Effector CD8-positive, alpha-beta T cell (primary cell): Measurements from ENCODE around the gene CUEDC1.
"Not testable (repeated sequence)": the region's sequence is repeated elsewhere in the genome, so short reads cannot be mapped to it uniquely, and the experiment has no call there.

ENCODE experiments used
- DNase-seq: peaks from one replicate; lab custom pipeline; 2025; lab: John Stamatoyannopoulos, UW

Gene CUEDC1

GRCh38 chr17:57984936-57985674 is 29.9 kb upstream of the CUEDC1 start:
- no peak for DNase-seq

GRCh38 chr17:57984261-57984890 is 29.2 kb upstream of the CUEDC1 start:
- no peak for DNase-seq

GRCh38 chr17:57983446-57983845 is 28.2 kb upstream of the CUEDC1 start:
- no peak for DNase-seq

- DNase-seq: no peak
Observed at GRCh38 chr17:57982452-57983170, 27.4 kb upstream of the CUEDC1 start.

- DNase-seq: no peak
Observed at GRCh38 chr17:57980522-57980921, 25.3 kb upstream of the CUEDC1 start.

- DNase-seq: no peak
Observed at GRCh38 chr17:57979076-57979475, 23.9 kb upstream of the CUEDC1 start.

GRCh38 chr17:57976594-57976993 is 21.4 kb upstream of the CUEDC1 start:
- no peak for DNase-seq

- no peak for DNase-seq
Observed at GRCh38 chr17:57975044-57975443, 19.8 kb upstream of the CUEDC1 start.

GRCh38 chr17:57974053-57974824 is 19.0 kb upstream of the CUEDC1 start:
- DNase-seq: not testable (repeated sequence)

- no peak for DNase-seq
Observed at GRCh38 chr17:57972151-57972550, 16.9 kb upstream of the CUEDC1 start.

- no peak for DNase-seq
Observed at GRCh38 chr17:57971572-57971971, 16.4 kb upstream of the CUEDC1 start.

- DNase-seq: no peak
Observed at GRCh38 chr17:57970710-57971109, 15.5 kb upstream of the CUEDC1 start.

GRCh38 chr17:57968456-57968855 is 13.2 kb upstream of the CUEDC1 start:
- no peak for DNase-seq

GRCh38 chr17:57966875-57967274 is 11.7 kb upstream of the CUEDC1 start:
- DNase-seq: no peak

- DNase-seq: no peak
Observed at GRCh38 chr17:57966246-57966645, 11.0 kb upstream of the CUEDC1 start.

- DNase-seq: no peak
Observed at GRCh38 chr17:57965521-57966160, 10.4 kb upstream of the CUEDC1 start.

- DNase-seq: no peak
Observed at GRCh38 chr17:57963149-57963511, 7.9 kb upstream of the CUEDC1 start.

GRCh38 chr17:57962279-57963148 is 7.3 kb upstream of the CUEDC1 start:
- DNase-seq: no peak

GRCh38 chr17:57959929-57960328 is 4.7 kb upstream of the CUEDC1 start:
- DNase-seq: no peak

GRCh38 chr17:57958391-57958790 is 3.2 kb upstream of the CUEDC1 start:
- DNase-seq: not testable (repeated sequence)

GRCh38 chr17:57957886-57958285 is 2.7 kb upstream of the CUEDC1 start:
- DNase-seq: no peak
